HTR-8/SVneo (cell line): ENCODE measurements around the gene NSD1.
"Not testable (repeated sequence)": the region's sequence is repeated elsewhere in the genome, so short reads cannot be mapped to it uniquely, and the experiment has no call there.

ENCODE experiments used
- DNase-seq: peaks from one replicate; pipeline ENCODE4 v3.0.0; 2011; ENCODE audit warnings: low spot score, mixed read lengths; ENCODE audit not compliant: insufficient read length
- FAIRE-seq: peaks from 2 replicates; lab custom pipeline; 2011; peaks lifted over from hg19 to GRCh38; lab: Jason Lieb, UNC

NSD1 gene

DNA sequence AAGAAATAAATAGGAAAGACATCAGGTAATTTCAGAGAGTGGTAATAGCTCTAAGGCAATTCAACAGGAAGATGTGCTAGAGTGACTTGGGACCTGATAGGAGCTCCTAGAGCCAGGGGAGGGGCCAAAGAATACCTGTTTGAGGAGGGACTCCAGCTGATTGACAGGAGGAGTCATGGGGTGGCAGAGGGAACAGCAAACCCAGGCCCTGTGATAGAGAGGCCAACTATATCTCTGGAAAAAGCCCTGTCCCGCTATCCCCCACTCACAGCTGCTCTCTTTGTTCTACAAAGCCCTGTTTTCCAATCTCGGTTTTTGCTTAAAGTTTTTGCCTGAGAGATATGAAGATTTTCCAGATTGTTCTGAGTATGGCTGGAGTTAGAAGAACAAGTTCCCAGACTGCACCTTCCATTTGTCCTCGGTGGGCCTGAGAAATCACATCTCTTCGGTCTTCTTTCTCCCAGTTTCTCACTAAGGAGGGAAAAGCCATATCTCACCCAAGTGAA, 9.0 kb upstream of the NSD1 start:
- DNase-seq (no peak), FAIRE-seq (no peak)

DNA sequence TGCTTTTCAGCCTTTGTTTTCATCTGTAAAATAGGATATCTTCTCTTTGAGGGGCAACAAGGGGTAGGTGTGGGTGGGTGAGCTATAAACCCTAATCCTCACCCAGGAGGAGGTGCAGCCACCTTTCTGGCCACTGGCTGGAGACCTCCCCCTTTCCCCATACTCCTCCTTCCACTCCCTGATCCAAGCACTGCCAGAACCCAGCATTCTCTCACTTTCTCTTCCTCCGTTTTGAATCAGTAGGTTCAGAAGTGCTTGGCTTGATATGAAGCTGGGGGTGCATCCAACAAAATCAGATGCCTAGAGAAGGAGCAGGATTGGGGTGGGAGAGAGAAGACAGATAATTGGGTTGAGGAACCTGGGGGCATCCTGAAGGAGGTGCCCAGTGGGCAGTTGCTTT, 6.8 kb upstream of the NSD1 start:
- DNase-seq (no peak), FAIRE-seq (no peak)

DNA sequence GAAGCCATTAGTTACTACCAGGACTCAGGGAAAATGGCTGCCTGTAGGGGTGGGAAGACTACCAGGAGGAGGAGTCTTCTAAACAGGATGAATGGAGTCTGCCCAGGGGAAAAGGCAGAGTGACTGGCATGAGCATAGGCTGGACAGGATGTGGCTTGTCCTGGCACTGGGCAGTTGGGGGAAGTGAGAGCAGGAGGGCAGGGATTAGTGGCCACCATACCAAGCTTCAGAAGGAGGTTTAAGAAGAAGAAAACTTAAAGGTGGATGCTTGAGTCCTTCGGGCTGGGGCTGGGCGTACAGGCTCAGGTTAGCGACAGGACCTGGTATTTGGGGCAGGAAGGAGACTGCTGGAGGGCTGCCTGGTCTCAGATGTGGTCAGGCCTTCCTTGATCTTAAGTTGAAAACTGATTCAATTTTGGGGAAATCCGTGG, 5.0 kb upstream of the NSD1 start:
- FAIRE-seq = no peak
- DNase-seq = no peak

DNA sequence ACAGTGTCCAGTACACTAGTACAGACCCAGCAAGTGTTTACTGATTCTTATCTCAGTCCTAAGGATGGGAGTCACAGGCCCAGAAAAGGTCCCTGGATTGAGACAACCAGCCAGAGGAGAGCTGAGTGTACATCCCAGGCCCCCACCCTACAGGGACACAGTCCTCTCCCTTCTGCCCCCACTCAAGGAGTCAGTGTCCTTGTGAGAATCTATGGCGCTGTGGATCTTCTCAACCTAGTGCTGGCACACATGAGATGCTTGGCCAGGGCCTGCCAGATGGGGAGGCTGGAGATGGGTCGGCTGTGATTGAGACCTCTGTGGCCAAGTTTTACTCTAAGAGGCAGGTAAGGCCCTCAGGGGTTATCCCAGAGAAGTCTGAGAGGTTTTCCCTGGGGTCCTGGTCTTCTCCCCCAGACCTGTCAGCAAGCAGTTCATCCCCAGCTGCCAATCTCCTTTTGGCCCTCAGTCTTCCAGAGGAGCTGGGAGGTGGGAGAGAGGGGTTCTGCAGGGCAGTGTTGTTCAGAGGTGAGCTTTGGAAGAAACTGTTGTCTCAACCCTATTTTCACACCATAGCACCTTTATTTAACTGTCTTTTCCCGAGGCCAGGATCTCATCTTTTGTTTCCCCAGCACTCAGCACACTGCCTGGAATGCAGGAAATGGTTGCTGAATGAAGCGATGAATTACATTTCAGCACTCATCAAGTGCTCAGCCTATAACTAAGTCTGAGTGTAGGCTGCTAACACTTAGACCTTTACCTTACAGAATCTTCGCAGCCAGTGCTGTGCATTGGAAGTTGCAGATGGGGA, 3.2 kb upstream of the NSD1 start:
- DNase-seq (no peak), FAIRE-seq (no peak)

DNA sequence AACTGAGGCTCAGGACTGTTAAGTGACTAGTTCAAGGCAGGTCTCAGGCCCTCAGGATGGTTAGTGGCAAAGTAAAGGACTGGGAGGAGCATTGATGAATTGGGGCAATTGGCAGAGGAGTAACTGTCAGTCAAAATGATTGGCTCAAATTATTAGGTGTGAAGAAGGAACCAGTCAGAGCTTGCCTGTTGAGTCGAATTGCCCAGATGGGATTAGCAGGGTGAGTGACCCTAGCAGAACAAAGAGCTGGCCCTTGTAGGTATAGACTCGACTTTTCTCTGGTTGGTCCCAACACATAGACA, 2.6 kb upstream of the NSD1 start:
- no peak for DNase-seq
- no peak for FAIRE-seq

DNA sequence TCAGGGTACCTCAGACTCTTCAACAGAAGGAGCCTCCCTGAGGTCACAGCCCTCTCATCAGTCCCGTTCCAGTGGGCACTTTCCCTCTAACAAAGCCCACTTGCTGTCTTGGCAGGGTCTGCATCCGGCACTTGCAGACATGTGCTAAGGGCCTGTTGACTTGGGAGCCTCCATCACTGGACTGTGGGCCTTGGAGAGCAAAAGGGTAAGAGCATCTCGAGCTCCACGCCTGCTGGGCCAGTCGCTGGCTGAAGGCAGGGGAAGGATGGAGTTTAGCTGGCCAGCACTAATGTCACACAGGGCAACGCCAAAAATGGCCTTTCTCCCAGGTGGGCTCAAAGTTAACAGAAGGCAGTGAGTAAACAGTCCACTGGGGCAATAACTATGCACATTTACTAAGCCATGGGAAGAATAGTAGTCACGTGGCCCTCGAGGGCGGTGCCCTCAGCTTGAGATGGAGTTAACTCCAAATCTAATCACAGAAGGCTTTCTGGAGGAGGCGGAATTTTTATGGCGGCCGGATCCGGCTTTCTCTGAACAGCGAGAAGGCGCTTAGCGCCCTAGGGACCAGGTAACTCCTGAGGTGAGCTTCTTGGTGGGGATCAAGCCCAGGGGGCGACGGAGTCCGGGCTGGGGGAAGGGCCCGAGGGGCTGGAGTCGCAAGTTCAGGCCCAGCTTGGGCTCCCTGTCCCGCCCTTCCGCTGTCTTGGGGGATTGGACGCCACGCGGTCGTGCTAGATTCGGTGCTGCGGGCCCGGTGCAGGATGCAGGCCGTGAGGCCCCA, 2.0 kb upstream of the NSD1 start:
- FAIRE-seq (no peak), DNase-seq (no peak)

DNA sequence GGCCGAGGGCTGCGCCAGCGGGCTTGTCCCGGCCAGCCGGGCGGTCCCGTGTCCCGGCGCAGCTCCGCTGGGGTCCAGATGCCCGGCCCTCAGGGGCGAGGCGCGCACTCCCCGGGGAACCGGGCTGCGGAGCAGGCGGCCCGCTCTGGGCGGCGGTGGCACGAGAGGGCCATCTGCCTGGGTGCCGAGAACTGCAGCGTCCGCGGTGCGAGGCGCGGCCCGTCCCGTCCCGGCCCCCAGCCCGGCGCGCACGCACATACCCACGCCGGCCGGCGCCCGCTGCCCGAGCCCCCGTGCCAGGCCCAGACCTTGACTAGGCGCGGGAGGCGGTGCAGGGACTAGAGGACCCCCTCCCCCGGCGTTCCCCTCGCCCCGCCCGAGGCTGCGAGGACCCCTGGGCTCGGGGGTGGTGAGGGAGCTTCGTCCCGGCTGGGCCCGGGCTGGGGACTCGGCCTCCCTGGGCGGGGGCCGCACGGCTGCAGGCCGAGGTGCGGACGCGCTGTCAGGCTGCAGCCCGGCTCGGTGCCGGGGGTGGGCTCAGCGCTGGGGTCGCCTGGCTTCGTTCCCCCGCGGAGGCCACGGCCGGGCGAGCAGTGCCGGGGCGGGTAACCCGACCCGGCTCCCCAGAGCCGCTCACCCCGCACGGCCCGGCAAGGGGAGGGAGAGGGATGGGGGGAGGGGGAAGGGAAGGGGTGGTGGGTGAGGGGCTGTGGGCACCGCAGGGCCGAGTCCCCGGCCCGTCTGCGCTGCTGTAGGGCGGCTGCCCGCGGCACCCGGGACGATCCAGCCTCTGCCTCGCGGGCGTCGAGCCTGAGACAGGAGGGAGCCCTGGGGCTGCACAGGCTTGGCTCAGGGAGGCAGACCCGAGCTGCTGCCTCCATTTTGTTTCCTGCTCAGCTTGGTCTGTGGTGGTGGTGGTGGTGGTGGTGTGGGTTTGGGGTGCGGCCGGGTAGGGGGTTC, 1.2 kb upstream of the NSD1 start:
- FAIRE-seq (no peak), DNase-seq (no peak)

DNA sequence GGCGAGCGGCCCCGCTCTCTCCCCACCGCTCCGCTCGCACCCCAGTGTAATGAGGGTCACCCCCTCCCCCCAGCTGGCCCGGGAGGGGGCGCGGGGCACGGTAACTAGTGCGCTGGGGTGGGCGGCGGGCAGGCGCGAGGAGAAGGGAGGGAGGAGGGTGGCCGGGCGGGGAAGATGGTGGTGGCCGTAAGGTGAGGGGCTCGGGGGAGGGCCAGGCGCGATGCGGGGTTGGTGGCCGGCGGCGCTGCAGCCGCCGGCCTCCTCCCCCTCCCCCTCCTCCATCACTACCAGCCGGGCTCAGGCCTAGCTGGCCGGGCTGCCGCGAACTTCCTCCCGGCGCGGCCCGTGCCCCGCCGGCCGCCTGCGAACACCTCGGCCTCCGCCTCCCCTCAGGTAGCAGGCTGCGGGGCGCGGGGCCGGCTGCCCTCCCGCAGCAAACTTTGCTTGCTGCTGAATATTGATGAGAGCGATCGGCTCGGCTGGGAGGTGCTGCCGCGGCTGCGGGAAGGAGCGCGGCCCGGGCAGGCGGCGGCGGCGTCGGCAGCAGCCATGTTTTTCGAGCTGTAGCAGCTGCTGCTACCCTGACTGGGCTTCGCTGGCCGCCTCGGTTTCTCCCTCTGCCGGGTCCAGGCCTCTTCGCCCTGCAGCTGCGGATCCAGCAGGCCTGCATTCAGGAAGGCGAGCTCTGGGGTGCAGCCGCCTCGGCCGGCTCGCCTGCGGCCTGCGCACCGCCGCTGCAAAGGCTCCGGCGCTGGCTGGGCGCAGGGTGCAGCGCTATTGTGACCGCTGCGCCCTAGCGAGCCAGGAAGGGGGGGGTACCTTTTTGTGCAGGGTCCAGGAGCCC, 502 bp downstream of the NSD1 start:
- no peak for DNase-seq
- no peak for FAIRE-seq

DNA sequence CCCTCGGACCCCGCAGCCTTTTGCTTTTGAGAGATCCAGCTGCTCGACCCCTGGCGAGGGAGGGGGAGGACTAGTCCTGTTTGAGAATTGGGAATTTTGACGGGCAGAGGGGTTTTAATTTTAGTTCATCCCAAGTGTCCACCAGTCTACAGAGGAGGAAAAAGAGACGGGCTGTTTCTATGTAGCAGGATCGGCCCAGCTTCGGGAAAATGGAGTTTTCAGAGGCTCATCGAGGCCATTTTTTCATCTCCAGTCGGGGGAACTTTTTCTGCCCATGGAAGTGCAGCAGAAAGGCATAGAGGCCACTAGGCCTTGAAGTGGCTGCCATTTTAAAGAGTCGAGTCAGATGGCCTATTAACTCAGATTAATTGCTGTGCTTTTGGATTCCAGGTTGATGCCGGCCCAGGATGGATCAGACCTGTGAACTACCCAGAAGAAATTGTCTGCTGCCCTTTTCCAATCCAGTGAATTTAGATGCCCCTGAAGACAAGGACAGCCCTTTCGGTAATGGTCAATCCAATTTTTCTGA, 1.2 kb downstream of the NSD1 start:
- no peak for DNase-seq
- FAIRE-seq = no peak

DNA sequence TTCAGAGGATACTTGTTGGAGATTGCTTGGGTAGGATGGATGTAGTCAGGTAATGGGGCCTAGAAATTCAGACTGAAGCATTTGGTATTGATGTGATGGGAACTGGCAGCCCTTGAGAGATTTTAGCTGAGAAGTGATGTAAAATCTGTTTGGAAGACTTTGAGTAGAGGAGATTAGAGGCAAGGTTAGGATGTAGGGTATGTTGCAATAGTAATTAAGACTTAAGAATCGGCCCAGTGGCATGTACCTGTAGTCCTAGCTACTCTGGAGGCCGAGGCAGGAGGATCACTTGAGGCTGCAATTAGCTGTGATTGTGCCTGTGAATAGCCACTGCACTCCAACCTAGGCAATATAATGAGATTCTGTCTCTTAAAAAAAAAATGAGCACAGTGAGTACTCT, 6.7 kb downstream of the NSD1 start:
- DNase-seq = no peak
- no peak for FAIRE-seq

DNA sequence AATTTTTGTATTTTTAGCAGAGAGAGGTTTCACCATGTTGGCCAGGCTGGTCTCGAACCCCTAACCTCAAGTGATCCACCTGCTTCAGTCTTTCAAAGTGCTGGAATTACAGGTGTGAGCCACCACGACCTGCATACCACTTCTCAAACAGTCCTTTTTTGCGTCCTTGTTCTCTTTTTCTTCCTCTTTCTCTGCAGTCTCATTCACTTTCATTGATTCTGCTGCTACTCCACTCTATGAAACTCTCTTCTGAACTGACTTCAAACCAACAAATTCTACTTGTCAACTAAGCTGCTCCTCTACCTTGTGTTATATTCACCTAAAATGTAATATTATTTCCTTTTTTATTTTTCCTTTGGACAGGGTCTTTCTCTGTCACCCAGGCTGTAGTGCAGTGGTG, 7.9 kb downstream of the NSD1 start:
- no peak for DNase-seq
- no peak for FAIRE-seq

DNA sequence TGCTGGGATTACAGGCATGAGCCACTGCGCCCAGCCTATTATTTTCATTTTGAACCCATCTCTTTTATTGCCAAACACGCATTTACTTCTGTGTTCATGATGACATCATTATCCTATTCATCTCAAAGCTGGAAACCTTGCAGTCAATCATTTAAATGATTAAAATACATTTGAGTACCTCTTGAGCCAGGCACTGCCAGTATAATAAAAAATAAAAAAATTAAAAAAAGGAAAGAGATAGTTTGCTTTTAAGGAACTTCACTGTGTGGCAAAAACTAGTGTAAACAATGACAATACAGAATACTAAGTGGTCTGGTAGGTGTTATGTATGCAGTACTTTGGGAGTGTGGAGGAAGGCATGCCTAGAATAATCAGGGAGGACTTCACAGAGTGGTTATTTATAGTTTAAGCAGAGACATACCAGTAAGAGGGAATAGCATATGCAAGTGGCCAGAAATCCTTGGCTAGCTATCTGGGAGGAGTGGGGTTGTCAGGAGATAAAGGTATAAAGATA, 8.6 kb downstream of the NSD1 start:
- DNase-seq = no peak
- no peak for FAIRE-seq

DNA sequence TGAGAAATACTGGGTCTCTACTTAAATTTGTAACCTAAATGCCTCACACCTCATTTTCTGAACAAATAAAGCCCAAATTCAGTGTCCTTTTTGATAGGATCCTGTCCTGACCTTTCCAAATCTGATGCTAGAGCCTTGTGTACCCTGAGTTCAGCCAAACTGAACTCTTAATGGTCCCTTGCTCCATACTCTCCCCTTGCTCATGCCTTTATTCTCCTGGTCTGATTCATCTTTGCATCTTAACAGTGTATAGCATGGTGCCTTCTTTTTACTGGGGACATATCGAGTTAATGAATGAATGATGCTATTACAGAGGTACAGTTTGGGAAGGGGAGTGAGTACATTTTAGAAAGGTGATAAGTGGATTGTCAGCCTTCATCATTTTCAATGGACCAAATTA, 9.2 kb downstream of the NSD1 start:
- DNase-seq (no peak), FAIRE-seq (no peak)

DNA sequence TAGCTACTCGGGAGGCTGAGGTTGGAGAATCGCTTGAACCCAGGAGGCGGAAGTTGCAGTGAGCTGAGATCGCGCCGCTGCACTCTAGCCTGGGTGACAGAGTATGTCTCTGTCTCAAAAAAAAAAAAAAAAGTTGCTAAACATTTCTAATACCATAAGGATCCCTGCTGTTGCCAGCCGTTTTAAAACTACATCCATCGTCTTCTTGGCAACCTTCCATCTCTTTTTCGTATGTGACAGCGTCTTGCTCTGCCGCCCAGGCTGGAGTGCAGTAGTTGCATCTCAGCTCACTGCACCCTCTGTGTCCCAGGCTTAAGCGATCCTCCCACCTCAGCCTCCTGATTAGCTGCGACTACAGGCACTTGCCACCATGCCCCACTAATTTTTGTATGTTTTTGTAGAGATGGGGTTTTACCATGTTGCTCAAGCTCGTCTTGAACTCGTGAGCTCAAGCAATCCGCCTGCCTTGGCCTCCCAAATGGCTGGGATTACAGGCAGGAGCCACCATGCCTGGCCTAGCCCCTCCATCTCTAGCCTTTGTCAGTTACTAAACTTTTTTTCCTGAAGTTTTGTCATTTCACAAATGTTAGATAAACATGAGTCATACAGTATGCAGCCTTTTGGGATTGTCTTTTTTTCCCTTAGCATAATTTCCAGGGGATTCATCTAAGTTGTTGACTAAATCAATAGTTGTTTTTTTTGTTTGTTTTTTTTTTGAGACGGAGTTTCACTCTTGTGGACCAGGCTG, 13.5 kb downstream of the NSD1 start:
- DNase-seq = no peak
- FAIRE-seq = no peak

DNA sequence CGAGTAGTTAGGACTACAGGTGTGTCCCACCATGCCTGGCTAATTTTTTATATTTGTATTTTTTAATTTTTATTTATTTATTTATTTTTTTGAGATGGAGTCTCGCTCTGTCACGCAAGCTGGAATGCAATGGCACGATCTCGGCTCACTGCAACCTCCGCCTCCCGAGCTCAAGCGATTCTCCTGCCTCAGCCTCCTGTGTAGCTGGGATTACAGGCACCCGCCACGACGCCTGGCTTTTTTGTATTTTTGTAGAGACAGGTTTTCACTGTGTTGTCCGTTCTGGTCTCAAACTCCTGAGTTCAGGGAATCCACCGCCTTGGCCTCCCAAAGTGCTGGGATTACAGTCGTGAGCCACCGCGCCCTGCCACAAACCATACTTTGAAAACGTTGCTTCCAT, 16.5 kb downstream of the NSD1 start:
- DNase-seq, FAIRE-seq: not testable (repeated sequence)

DNA sequence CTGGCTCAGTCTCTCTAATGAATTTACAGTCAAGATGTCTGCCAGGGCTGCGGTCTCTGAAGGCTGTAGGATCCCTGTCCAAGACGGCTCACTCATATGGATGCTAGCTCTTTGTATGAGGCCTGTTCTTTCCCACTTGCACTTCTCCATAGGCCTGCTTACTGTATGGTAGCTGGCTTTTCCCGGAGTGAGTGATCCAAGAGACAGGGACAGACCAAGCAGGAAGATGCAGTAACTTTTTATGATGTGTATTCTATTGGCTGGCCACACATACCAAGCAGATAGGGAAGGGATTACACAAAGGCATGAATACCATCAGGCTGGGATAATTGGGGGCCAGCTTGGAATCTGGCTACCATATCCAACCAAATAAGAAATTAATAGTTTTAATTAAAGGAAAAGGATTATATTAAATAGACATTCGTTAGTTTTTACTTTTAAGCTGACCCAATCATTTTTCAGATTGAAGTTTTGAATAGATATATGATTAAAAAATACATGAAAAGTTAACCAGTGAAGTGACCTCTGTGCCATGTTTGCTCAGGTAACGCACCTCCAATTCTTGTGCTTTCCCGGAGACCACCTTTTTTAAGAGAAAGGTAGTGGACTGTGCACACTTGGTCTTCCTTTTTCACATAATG, 20.6 kb downstream of the NSD1 start:
- FAIRE-seq (no peak), DNase-seq (no peak)

DNA sequence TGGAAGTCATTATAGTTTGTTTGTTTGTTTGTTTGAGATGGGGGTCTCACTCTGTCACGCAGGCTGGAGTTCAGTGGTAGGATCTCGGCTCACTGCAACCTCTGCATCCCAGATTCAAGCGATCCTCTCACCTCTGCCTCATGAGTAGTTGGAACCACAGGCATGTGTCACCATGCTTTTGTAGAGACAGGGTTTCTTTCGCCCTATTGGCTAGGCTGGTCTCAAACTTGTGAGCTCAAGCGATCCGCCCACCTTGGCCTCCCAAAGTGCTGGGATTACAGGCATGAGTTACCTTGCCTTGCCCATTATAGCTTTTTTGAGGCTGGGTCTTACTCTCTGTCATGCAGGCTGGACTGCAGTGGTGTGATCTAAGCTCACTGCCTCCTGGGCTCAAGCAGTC, 28.8 kb downstream of the NSD1 start:
- no peak for FAIRE-seq

DNA sequence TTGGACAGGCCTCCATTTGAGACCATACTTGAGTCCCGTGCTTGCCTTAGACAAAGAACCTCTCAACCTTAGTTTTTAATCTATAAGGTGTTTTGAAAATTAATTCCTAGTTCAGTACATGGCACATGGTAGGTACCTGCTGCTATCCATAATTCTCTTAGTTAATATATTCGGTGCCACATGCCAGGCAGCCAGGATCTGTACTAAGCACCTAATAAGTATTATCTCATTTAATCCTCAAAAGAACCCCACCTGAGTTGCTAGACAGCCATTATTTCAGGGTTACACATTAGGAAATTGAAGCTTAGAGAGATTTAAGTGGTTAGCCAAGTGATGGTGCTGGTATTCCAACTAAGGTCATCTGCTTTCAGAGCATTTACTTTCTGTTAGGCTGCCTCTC, 29.9 kb downstream of the NSD1 start:
- FAIRE-seq (no peak), DNase-seq (no peak)

More for the DNA sequence above, 28.8 kb downstream of the NSD1 start:
- DNase-seq = no peak
